K562 (cell line): ENCODE results near the gene SPATS1. TPM values are rescaled to one million over a fixed set of nuclear protein-coding genes. Genes with fewer than 3 reads are reported as not detected.
A peak's percentile ranks its signal among the peaks of the same experiment; 100 is the strongest.

Experiments used
- ATAC-seq: fragments of 200-7000 bp; cut with Tn5 transposase; 3 replicates; pipeline ENCODE4 v1.9.1; 2020; ENCODE audit warnings: moderate library complexity
- BruUV-seq: library from RNA; stranded (reverse); fragments of 400-500 nt; replicated peaks from 2 replicates; lab custom pipeline; 2021; lab: Mats Ljungman, UMichigan
- CTCF ChIA-PET: fragments of 300-600 bp; formaldehyde crosslinking; extraction: SDS; loops from one replicate; lab custom pipeline; 2021; ENCODE audit warnings: low intra/inter-chr PET ratio; lab: Yijun Ruan, JAX
- POLR2A ChIA-PET: fragments of 300-600, 350-650 bp; sonication (Branson Sonifier 250); formaldehyde crosslinking; extraction: SDS; loops from one replicate; lab custom pipeline; 2021; ENCODE audit warnings: antibody characterized with exemption, inconsistent platforms; lab: Yijun Ruan, JAX
- DNase-seq, 4 experiments: peaks; one replicate each; pipeline versions ENCODE4 v3.0.0 to v3.0.0-alpha.2; 2011 to 2018; ENCODE audit warnings: low spot score in 3 of 4, mixed read lengths in 3 of 4; ENCODE audit errors: extremely low read depth in 1 of 4
- FAIRE-seq: peaks from 2 replicates; lab custom pipeline; 2011; peaks lifted over from hg19 to GRCh38; lab: Jason Lieb, UNC
- H2AFZ ChIP-seq: 2 replicates; pipeline ENCODE4 v1.6.0; 2011; ENCODE audit warnings: low read depth, low read length, control low read depth, inconsistent platforms
- H3K27ac ChIP-seq: fragments of 200-600 bp; 3 replicates; pipeline ENCODE4 v1.8.0; 2011; ENCODE audit warnings: low read depth, mild to moderate bottlenecking, control low read depth, inconsistent platforms, low read length, moderate library complexity, mixed read lengths; ENCODE audit errors: extremely low read depth
- H3K27me3 ChIP-seq, 2 experiments: fragments of 300-600 bp in 1 of 2; 2 replicates in 1 of 2; 3 replicates in 1 of 2; pipeline versions ENCODE4 v1.6.0 to v1.8.0; 2011; ENCODE audit warnings: inconsistent platforms in 2 of 2, low read length in 2 of 2, mild to moderate bottlenecking in 1 of 2, mixed read lengths in 1 of 2, moderate library complexity in 1 of 2; ENCODE audit not compliant: control insufficient read depth in 2 of 2, insufficient read depth in 2 of 2
- H3K36me3 ChIP-seq: fragments of 300-600 bp; 3 replicates; pipeline ENCODE4 v1.8.0; 2011; ENCODE audit warnings: mild to moderate bottlenecking, low read length, inconsistent platforms; ENCODE audit not compliant: control insufficient read depth, insufficient read depth
- H3K4me1 ChIP-seq, 2 experiments: fragments of 200-600 bp in 1 of 2; replicated peaks in 1 of 2; 2 replicates in 1 of 2; 3 replicates in 1 of 2; pipeline versions ENCODE4 v1.5.1 to v1.8.0; 2011; ENCODE audit warnings: inconsistent platforms in 2 of 2, low read length in 2 of 2, mild to moderate bottlenecking in 1 of 2, mixed read lengths in 1 of 2, moderate library complexity in 1 of 2; ENCODE audit not compliant: control insufficient read depth in 2 of 2, insufficient read depth in 2 of 2
- H3K4me2 ChIP-seq: 2 replicates; pipeline ENCODE4 v1.6.1; 2011; ENCODE audit warnings: low read length, control low read depth, inconsistent platforms, mixed read lengths; ENCODE audit not compliant: insufficient read depth
- H3K4me3 ChIP-seq: fragments of 200-600 bp; sonication (generic), shearing (Covaris generic); 2 replicates; pipeline ENCODE4 v1.5.1; 2016; ENCODE audit warnings: control low read depth, inconsistent platforms
- H3K79me2 ChIP-seq: fragments of 200-600 bp; 3 replicates; pipeline ENCODE4 v1.8.0; 2011; ENCODE audit warnings: low read length, inconsistent platforms; ENCODE audit not compliant: control insufficient read depth, insufficient read depth
- H3K9ac ChIP-seq, 2 experiments: 2 replicates each; pipeline versions ENCODE4 v1.6.0 to v1.6.1; 2011; ENCODE audit warnings: low read depth in 2 of 2, low read length in 2 of 2, control low read depth in 1 of 2, inconsistent platforms in 1 of 2, mild to moderate bottlenecking in 1 of 2, mixed read lengths in 1 of 2; ENCODE audit not compliant: insufficient read depth in 1 of 2
- H3K9me1 ChIP-seq: one replicate; pipeline ENCODE4 v1.6.0; 2011; ENCODE audit warnings: inconsistent platforms, mild to moderate bottlenecking, low read length, moderate library complexity; ENCODE audit not compliant: control insufficient read depth, insufficient read depth
- H3K9me3 ChIP-seq: replicated peaks from 2 replicates; pipeline ENCODE4 v1.5.1; 2011; ENCODE audit warnings: low read depth, low read length, inconsistent platforms; ENCODE audit not compliant: control insufficient read depth, insufficient read depth
- H4K20me1 ChIP-seq: replicated peaks from 2 replicates; pipeline ENCODE4 v1.6.1; 2011; ENCODE audit warnings: low read length, inconsistent platforms, mixed read lengths; ENCODE audit not compliant: control insufficient read depth, insufficient read depth
- ETV6 ChIP-seq, 3 experiments: fragments of 150-350 bp in 1 of 3; sonication (generic) in 1 of 3; formaldehyde crosslinking in 1 of 3; IDR thresholded peaks; 2 replicates each; pipeline versions ENCODE4 v1.6.1 to v1.8.0; 2014 to 2022; ENCODE audit warnings: borderline replicate concordance in 2 of 3, low read depth in 2 of 3, antibody characterized with exemption in 1 of 3, low read length in 1 of 3, mild to moderate bottlenecking in 1 of 3, missing genetic modification reagents in 1 of 3
- KDM1A ChIP-seq, 2 experiments: fragments of 450-650 bp; IDR thresholded peaks; 2 replicates each; pipeline ENCODE4 v1.6.1; 2016; ENCODE audit warnings: mild to moderate bottlenecking in 2 of 2
- MTA2 ChIP-seq: fragments of 450-650 bp; IDR thresholded peaks from 2 replicates; pipeline ENCODE4 v1.6.1; 2016; ENCODE audit warnings: low read depth
- RBM25 ChIP-seq: fragments of 200-400 bp; formaldehyde crosslinking; IDR thresholded peaks from 2 replicates; pipeline ENCODE4 v1.6.1; 2018; ENCODE audit warnings: low read length, low read depth, moderate library complexity; ENCODE audit not compliant: severe bottlenecking
- SPI1 ChIP-seq: IDR thresholded peaks from 2 replicates; pipeline ENCODE4 v1.6.1; 2011; ENCODE audit warnings: low read depth, low read length, control low read depth, borderline replicate concordance
- ZNF121 ChIP-seq: sonication (generic); formaldehyde crosslinking; conservative IDR thresholded peaks from 2 replicates; pipeline ENCODE4 v1.8.0; 2022; ENCODE audit warnings: missing genetic modification reagents
- WGBS: fragments of 100-300 bp; shearing (Covaris generic); methylation state at CpG from one replicate; pipeline ENCODE4 v1.1.6; 2016; ENCODE audit warnings: low coverage, mixed read lengths; ENCODE audit not compliant: insufficient coverage; ENCODE audit errors: missing lambda C conversion rate; 5-methylcytosine and 5-hydroxymethylcytosine counted together
- in situ Hi-C: fragments of 300-500 bp; cut with MboI; formaldehyde crosslinking; loops from 4 replicates; pipeline ENCODE4 v1.15.0; 2018; ENCODE audit warnings: inconsistent platforms, mixed read lengths
- intact Hi-C: fragments of 100-400 bp; cut with micrococcal nuclease; formaldehyde crosslinking; loops from 2 replicates; pipeline ENCODE4 v1.14.2; 2022
- polyA plus RNA-seq, 8 experiments: library from polyadenylated mRNA; depleted of rRNA in 4 of 8; stranded (reverse) in 5 of 8; unstranded in 3 of 8; fragments of >200 nt; fragmentation: Nextera tagmentation in 2 of 8; fragmentation: Illumina TruSeq in 1 of 8; extraction: Ambion mirVana in 2 of 8; extraction: Trizol in 1 of 8; gene quantifications; 2 replicates each; pipeline versions ENCODE4 v1.2.1 to v1.2.3, GENCODE V29; 2011 to 2014; ENCODE audit warnings: inconsistent platforms in 1 of 8, missing spikeins in 1 of 8
- total RNA-seq, 7 experiments: library from RNA; depleted of rRNA in 6 of 7; stranded (reverse); fragments of >200 nt in 6 of 7; fragmentation: Illumina TruSeq in 2 of 7; extraction: Trizol in 2 of 7; gene quantifications; 2 replicates each; pipeline versions ENCODE4 v1.2.1 to v1.2.3, GENCODE V29; 2011 to 2021; ENCODE audit warnings: low replicate concordance in 1 of 7

Gene SPATS1
- total and polyA plus RNA-seq, 9 of the 15 experiments (the other 6 are each of a cell fraction or from before 2014, with no cell fraction given): not detected

DNA sequence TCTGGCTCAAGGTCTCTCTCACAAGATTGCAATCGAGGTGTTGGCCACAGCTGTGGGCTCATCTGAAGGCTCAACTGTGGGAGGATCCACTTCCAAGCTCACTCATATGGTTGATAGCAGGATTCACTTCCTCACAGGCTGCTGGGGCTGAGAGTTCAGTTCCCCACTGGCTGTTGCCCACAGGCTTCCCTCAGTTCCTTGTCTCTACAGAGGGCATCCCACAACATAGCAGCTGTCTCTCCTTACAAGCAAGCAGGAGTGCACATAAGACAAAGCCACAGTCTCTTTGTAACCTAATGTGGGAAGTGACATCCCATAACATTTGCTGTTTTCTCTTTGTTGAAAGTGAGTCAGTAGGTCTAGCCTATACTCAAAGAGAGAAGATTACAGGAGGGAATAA, 14.0 kb downstream of the SPATS1 start:
- no peaks in the 10 kb centered on the region for H4K20me1 ChIP-seq
- no peaks in the 10 kb centered on the region for H3K79me2 ChIP-seq
- FAIRE-seq (no peak), DNase-seq (no peak), ATAC-seq (0 out of 3 replicates have a peak, but pooled peaks have one; percentile 25)
- no peak overlapping the region for H3K4me3 ChIP-seq
- H3K27ac ChIP-seq: no peak overlapping the region
- no TSS peak for BruUV-seq
- ChIA-PET CTCF (no interaction called here), POLR2A (interaction anchor here (1.0 kb wide), 1 partner anchor 12 kb away, joined by 4 read pairs; no protein-coding TSS in a partner anchor)
- H3K9me1 ChIP-seq: no peaks in the 10 kb centered on the region
- no peak overlapping the region for H2AFZ ChIP-seq
- TF ChIP-seq SPI1 (0 out of 2 replicates have a peak, but pooled peaks have one; percentile 12), KDM1A (IDR thresholded peaks at IDR 0.05) (no peak)
- no peaks in the 10 kb centered on the region for H3K4me1 ChIP-seq
- no peak overlapping the region for H3K9ac ChIP-seq
- H3K36me3 ChIP-seq: no peaks in the 10 kb centered on the region
- 0% methylated on average over 1 of the region's 1 CpG for WGBS
- no peak overlapping the region for H3K4me2 ChIP-seq
- in situ Hi-C loops: no loop called here
- H3K9me3 ChIP-seq: 0 out of 2 replicates have a peak, but pooled peaks cover 2% of the 10 kb centered on the region
- intact Hi-C loops: no loop called here
- peaks cover 7 to 9% of the 10 kb centered on the region in 2 experiments; a peak in 4 of 5 replicates for H3K27me3 ChIP-seq

DNA sequence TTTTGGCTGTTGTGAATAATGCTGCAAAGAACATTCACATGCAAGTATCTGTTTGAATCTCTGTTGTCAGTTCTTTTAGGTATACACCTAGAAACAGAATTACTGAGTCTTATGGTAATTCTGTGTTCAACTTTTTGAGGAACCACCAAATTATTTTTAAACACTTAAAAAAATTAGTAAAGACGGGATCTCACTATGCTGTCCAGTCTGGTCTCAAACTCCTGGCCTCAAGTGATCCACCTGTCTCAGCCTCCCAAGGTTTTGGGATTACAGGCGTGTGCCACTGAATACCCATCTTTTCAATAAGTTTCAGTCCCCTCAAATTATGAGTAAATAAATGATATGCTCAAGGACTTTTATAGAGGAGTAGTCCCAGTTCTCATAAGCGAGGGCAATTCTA, 17.5 kb downstream of the SPATS1 start:
- H3K9ac ChIP-seq: no peak overlapping the region
- BruUV-seq: no TSS peak
- ChIA-PET POLR2A (no interaction called here), CTCF (no interaction called here)
- TF ChIP-seq RBM25: peak; percentile 29
- no peak for TF ChIP-seq ETV6 (IDR thresholded peaks at IDR 0.05; ENCODE audit: borderline replicate concordance in 1 of 2, low read depth in 2 of 2, low read length in 1 of 2)
- TF ChIP-seq ETV6 (CRISPR knock-in tag; IDR thresholded peaks at IDR 0.05; ENCODE audit: borderline replicate concordance): no peak
- TF ChIP-seq MTA2: no peak
- peak; percentile 91 for TF ChIP-seq ZNF121 (CRISPR knock-in tag)
- H3K79me2 ChIP-seq: no peaks in the 10 kb centered on the region
- H3K27ac ChIP-seq: no peak overlapping the region
- in situ Hi-C loops (no loop called here), intact Hi-C loops (no loop called here)
- no peak for DNase-seq
- no peaks in the 10 kb centered on the region for H3K9me1 ChIP-seq
- H2AFZ ChIP-seq: no peak overlapping the region
- ATAC-seq: no peak
- 0 out of 2 replicates have a peak, but pooled peaks cover 2% of the 10 kb centered on the region for H3K9me3 ChIP-seq
- H3K4me1 ChIP-seq: no peaks in the 10 kb centered on the region
- FAIRE-seq: no peak
- WGBS: 2% methylated on average over 3 of the region's 3 CpGs
- no peak overlapping the region for H3K4me3 ChIP-seq
- H3K4me2 ChIP-seq: no peak overlapping the region
- H3K27me3 ChIP-seq: peaks cover 15 to 24% of the 10 kb centered on the region in 2 experiments
- H4K20me1 ChIP-seq: no peaks in the 10 kb centered on the region
- no peaks in the 10 kb centered on the region for H3K36me3 ChIP-seq
